HG02623 (cell line): Measurements from ENCODE around the gene BAK1.

ENCODE experiments used
- ATAC-seq: cut with Tn5 transposase; IDR thresholded peaks from one replicate; pipeline ENCODE4 v1.9.1; 2021; ENCODE audit warnings: moderate library complexity; ENCODE audit not compliant: unreplicated experiment

The BAK1 gene

DNA sequence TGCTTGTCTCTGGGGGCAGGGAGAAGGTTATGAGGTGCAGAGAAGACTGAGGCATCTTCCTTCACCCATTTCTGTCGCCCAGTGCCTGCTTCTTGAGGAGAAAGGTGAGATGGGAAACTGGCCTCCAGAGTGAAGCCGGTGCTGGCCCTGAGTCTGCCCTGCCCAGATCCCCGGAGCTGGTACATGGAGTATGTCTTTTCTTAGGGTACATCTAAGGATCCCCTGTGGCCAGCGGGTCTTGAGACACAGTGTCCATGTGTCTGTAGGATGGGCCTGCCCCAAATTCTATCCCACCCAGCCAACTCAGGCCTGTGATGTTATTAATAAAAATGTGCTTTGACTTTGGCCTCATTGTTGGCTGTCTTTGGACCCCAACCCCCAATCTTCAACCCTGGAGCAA lies 8.8 kb upstream of the BAK1 start:
- ATAC-seq: no peak

DNA sequence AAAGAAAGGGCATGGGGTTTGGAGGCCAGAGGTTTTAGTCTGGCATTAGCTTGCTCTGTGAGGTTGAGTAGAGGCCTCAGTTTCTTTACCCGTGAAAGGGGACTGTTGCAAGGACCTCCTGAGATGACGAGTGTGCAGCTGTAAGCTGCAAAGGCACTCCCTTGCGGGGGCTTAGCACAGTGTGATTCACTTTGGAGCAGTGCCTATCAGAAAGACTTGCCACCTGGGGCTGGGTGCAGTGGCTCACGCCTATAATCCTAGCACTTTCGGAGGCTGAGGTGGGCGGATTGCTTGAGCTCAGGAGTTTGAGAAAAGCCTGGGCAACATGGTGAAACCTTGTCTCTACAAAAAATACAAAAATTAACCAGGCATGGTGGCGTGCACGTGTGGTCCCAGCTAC lies 7.5 kb upstream of the BAK1 start:
- ATAC-seq: no peak

GRCh38 chr6:33586108-33586640 lies 6.1 kb upstream of the BAK1 start:
- ATAC-seq: no peak

GRCh38 chr6:33585403-33586107 lies 5.5 kb upstream of the BAK1 start:
- ATAC-seq: peak; percentile 73

DNA sequence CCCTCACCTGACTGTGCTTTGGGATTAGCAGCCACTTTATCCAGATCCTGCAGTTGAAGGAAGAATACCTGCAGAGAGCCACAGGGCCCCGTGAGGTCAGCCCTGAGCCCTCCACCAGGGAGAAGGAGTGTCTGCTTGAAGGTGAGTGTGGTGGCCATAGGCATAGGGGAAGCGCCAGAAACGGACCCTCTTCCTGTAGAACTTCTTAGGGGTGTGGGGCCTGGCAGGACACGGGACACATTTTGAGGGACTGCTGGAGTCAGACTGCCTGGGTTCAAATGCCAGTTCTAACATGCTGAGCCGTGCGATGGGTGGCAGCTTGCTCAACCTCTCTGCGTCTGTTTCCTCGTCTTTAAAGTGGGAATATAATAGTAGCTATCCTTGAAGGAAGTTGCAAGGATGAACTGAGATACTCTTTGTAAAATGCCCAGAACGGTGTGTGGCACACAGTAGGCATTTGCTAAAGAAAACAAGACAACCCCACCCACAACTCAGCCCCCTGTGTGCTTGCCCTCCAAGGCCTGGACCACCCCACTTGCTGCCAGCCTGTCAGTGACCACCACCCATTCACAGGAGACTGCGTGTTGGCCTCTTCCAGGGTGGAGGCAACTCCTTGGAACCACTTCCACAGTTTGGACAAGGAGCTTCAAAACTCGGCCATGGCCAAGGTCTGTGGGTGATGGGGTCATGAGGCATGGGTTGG lies 4.8 kb upstream of the BAK1 start:
- ATAC-seq: no peak

GRCh38 chr6:33583591-33584155 lies 3.6 kb upstream of the BAK1 start:
- ATAC-seq: no peak

DNA sequence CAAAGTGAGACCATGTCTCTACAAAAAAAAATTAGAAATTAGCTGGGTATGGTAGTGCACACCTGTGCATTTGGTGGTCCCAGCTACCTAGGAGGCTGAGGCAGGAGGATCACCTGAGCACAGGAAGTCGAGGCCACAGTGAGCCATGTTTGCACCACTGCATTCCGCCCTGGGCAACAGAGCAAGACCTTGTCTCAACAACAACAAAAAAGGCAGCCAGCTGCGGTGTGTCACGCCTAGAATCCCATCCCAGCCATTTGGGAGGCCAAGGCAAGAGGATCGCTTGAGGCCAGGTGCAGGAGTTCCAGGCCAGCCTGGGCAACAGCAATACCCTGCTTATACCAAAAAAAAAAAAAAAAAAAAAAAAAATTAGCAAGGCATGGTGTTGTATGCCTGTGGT lies 1.1 kb upstream of the BAK1 start:
- ATAC-seq: no peak

DNA sequence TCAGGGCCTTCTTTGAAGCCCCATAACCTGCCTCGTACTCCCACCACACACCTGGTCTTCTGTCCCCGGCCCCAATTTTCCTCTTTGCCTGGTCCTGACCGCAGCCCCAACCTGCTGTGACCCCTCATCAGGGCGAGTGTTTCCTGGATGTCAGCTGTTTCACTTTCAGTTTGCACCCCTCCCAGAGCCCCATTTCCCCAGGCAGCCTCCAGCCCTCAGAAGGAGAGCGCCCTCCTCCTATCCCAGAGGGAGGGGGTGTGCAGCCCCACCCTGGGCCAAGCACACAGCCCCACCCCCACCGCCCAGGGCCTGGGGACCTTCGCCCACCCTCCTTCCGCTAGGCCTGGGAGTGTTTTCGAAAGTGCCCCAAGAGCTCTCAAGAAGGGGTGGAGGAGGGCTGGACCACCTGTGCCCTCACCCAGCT lies 1.5 kb downstream of the BAK1 start:
- ATAC-seq: no peak

DNA sequence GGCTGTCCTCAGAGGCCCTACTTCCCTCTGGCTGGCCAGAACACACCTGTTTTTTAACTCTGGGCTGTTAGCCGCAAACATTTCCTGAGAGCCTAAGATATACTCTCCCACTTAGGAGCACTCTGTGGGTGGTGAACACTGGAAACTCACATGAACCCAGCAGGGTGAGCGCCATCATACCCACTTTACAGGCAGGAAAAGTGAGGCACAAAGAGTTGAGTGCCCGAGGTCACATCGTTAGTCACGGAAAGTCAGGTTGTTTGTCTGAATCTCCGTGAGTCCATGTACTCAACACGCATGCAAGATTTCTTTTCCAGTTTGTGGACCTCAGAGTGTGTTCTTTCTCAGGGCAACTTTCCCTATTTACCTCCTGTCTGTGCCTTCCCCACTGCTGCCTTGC lies 1.9 kb downstream of the BAK1 start:
- ATAC-seq: no peak

DNA sequence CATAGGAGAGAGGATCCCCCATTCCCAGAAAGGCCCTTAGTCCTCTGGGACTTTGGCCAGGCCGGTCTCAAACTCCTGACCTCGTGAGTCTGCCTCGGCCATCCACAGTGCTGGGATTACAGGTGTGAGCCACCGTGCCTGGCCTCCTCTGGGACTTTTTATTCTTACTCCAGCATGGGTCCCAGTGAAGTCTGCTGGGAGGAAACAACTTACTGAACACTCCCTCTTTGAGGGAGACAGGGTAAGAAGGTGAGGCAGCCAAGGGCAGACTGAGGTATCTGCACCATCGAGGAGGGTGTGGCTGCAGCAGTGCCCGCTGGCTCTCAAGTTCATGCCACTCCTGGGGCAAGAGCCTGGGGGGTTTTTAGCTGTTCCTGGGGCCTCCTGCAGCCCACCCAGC lies 2.4 kb downstream of the BAK1 start:
- no peak for ATAC-seq

GRCh38 chr6:33577106-33577535 lies 3.0 kb downstream of the BAK1 start:
- ATAC-seq: no peak

DNA sequence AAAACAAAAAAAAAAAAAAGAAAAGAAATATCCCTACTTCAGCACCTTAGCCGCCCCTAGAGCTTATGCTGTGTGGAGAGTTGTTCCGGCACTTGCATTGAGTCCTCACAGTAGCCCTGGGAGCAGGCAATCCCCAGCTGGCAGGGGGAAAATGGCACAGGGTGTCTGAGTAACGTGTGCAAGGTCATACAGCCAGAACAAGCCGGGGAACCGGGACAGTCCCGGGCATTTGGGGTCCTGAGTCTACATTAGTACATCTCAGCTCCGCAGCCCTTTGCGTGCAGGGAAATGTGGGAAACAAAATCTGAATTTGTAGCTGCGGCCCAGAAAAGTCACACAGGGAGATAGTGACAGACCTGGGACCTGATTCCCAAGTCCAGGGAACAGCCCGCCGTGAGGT lies 3.4 kb downstream of the BAK1 start:
- ATAC-seq: no peak

GRCh38 chr6:33575211-33575610 lies 4.9 kb downstream of the BAK1 start:
- ATAC-seq: no peak

DNA sequence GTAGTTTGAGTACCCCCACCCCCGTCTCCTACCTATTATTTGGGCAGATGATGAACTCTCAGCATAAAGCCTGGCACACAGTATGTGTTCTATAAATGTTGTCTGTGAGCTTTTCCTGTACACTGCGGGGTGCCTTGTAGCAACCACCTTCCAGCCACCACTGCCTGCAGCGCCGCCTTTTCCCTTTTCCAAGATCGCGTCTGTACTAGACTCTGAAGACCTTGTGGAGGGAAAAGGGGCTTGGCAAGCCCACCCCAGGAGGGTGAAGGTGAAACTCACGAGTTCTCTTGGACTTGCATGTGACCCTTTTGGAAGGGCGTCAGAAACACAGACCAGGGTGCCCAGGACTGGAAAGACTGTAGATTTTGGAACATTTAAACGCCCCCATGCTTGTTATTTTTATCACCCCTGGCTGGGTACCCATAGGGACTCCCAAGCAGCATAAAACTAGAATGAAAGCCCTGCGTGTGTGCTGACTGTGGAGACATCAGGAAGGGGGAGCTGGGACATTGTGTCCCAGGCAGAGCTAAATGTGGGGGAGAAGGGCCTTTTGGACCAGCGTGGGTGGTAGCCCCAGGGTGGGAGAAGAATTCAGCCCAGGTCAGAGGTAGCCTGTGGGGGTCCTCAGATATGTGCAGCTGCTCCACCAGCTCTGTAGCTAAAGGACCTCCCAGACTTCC lies 8.3 kb downstream of the BAK1 start:
- ATAC-seq: no peak

- peak; percentile 70 for ATAC-seq
Measured at GRCh38 chr6:33570806-33571636, 9.1 kb downstream of the BAK1 start.

GRCh38 chr6:33568826-33569570 lies 11.1 kb downstream of the BAK1 start:
- no peak for ATAC-seq

DNA sequence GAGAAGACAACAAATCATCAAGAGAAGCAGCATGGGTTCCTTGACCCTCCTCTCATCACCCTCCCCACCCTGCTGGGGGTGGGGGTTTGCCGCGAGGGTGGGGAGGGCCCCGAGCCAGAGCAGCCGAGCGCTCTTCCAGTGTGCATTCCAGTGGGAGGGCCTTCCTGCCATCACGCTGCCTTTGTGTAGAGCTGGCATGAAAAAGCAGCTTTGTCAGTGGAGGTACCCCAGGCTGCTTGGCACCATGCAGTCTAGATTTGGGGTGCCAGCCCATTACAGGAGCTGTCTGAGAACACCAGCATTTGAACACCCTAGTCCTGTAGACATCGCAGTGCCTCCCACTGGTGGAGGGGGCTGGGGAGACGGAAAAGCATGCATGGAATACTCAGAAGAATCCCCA lies 12.2 kb downstream of the BAK1 start:
- no peak for ATAC-seq

- no peak for ATAC-seq
Measured at GRCh38 chr6:33566182-33567084, 13.6 kb downstream of the BAK1 start.

GRCh38 chr6:33558801-33559200 lies 21.3 kb downstream of the BAK1 start:
- ATAC-seq: no peak
